ENCODE measurements around the gene MATCAP1.

GRCh38 chr16:67206129-67206837 is 22.5 kb upstream of the MATCAP1 start:
- no peak for TF ChIP-seq CTCF (IDR thresholded peaks at IDR 0.05 in 4 of 5, conservative IDR thresholded peaks at IDR 0.05 in 1 of 5)
- TF ChIP-seq POLR2A (IDR thresholded peaks at IDR 0.05): no peak

Measured in gastrocnemius medialis (tissue), 4 donors.